ENCODE data around the gene ADAMTSL1. TPM values are rescaled to one million over a fixed set of nuclear protein-coding genes. Genes with fewer than 3 reads are reported as not detected.

The ADAMTSL1 gene
- total RNA-seq, 4 donors from 2014 or later, result 2.0 to 7.3 (median 3.7) TPM

- DNase-seq (ENCODE audit: low spot score) (no peak), ATAC-seq (ENCODE audit: low FRiP score) (no peak)
- TF ChIP-seq, protein P1, sequence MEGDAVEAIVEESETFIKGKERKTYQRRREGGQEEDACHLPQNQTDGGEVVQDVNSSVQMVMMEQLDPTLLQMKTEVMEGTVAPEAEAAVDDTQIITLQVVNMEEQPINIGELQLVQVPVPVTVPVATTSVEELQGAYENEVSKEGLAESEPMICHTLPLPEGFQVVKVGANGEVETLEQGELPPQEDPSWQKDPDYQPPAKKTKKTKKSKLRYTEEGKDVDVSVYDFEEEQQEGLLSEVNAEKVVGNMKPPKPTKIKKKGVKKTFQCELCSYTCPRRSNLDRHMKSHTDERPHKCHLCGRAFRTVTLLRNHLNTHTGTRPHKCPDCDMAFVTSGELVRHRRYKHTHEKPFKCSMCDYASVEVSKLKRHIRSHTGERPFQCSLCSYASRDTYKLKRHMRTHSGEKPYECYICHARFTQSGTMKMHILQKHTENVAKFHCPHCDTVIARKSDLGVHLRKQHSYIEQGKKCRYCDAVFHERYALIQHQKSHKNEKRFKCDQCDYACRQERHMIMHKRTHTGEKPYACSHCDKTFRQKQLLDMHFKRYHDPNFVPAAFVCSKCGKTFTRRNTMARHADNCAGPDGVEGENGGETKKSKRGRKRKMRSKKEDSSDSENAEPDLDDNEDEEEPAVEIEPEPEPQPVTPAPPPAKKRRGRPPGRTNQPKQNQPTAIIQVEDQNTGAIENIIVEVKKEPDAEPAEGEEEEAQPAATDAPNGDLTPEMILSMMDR (IDR thresholded peaks at IDR 0.05), result no peak
Measured at GRCh38 chr9:18579536-18579935, 105.6 kb downstream of the ADAMTSL1 start.

DNA sequence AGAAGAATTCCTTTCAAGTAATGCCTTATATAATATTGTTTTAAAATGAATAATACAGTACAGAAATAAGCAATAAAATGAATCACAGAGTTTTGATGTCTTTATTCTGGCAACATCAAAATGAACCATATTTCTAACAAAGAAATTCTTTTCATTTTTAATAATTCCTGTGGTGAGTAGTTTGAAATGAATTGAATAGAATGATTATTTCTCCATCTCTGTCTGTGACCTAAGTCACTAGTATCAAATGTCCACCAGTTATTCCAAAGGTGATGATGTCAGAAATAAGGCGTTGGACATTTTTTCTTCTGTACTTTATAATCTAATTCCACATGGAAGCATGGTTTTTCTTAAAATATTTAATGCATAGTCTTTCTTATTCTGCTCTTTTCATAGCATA, 106.2 kb downstream of the ADAMTSL1 start:
- DNase-seq (ENCODE audit: low spot score), result no peak
- TF ChIP-seq, protein P1 (IDR thresholded peaks at IDR 0.05), result no peak
- ATAC-seq (ENCODE audit: low FRiP score), result no peak

DNA sequence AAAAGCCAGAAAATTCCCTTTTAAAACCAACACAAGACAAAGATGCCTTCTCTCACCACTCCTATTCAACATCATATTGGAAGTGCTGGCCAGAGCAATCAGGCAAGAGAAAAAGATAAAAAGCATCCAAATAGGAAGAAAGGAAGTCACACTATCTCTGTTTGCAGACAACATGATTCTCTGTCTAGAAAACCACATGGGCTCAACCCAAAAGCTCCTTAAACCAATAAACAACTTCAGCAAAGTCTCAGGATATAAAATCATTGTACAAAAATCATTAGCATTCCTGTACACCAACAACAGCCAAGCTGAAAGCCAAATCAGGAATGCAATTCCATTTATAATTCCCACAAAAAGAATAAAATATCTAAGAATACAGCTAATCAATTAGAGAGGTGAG, 112.0 kb downstream of the ADAMTSL1 start:
- TF ChIP-seq, protein P1 (IDR thresholded peaks at IDR 0.05), result no peak
- no peak for ATAC-seq (ENCODE audit: low FRiP score)
- DNase-seq (ENCODE audit: low spot score), result no peak

- DNase-seq (ENCODE audit: low spot score) (no peak), ATAC-seq (ENCODE audit: low FRiP score) (no peak)
- TF ChIP-seq, protein P1 (IDR thresholded peaks at IDR 0.05), result no peak
Measured at GRCh38 chr9:18588002-18588401, 114.0 kb downstream of the ADAMTSL1 start.

GRCh38 chr9:18591261-18591660, 117.3 kb downstream of the ADAMTSL1 start:
- DNase-seq (ENCODE audit: low spot score), result no peak
- TF ChIP-seq, protein P1 (IDR thresholded peaks at IDR 0.05), result no peak
- ATAC-seq (ENCODE audit: low FRiP score), result no peak

GRCh38 chr9:18594837-18595236, 120.9 kb downstream of the ADAMTSL1 start:
- ATAC-seq (ENCODE audit: low FRiP score) (no peak), DNase-seq (ENCODE audit: low spot score) (no peak)
- TF ChIP-seq, protein P1 (IDR thresholded peaks at IDR 0.05), result no peak

- TF ChIP-seq, protein P1 (IDR thresholded peaks at IDR 0.05), result no peak
- peak; percentile 19 for ATAC-seq (ENCODE audit: low FRiP score)
- DNase-seq (ENCODE audit: low spot score), result no peak
Measured at GRCh38 chr9:18595597-18595996, 121.6 kb downstream of the ADAMTSL1 start.

All from omental fat pad (tissue), 4 donors.